Loucy (cell line): ENCODE measurements around the gene TBCCD1.

Experiments
- EZH2phosphoT487 ChIP-seq: fragments of 200-600 bp; IDR thresholded peaks from 2 replicates; pipeline ENCODE4 v1.6.1; 2018; ENCODE audit warnings: antibody characterized with exemption, mild to moderate bottlenecking, moderate library complexity, borderline replicate concordance
- TF ChIP-seq, protein P1 (sequence below): fragments of 200-600 bp; sonication (generic); conservative IDR thresholded peaks from 2 replicates; pipeline ENCODE4 v1.5.1; 2014; ENCODE audit warnings: mild to moderate bottlenecking, antibody characterized with exemption, low read length

- TF ChIP-seq, protein P1, sequence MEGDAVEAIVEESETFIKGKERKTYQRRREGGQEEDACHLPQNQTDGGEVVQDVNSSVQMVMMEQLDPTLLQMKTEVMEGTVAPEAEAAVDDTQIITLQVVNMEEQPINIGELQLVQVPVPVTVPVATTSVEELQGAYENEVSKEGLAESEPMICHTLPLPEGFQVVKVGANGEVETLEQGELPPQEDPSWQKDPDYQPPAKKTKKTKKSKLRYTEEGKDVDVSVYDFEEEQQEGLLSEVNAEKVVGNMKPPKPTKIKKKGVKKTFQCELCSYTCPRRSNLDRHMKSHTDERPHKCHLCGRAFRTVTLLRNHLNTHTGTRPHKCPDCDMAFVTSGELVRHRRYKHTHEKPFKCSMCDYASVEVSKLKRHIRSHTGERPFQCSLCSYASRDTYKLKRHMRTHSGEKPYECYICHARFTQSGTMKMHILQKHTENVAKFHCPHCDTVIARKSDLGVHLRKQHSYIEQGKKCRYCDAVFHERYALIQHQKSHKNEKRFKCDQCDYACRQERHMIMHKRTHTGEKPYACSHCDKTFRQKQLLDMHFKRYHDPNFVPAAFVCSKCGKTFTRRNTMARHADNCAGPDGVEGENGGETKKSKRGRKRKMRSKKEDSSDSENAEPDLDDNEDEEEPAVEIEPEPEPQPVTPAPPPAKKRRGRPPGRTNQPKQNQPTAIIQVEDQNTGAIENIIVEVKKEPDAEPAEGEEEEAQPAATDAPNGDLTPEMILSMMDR: no peak
- TF ChIP-seq EZH2phosphoT487: no peak
Measured at GRCh38 chr3:186534113-186534669, 32.9 kb downstream of the TBCCD1 start.
